ENCODE results near the gene INPP5K. TPM values are rescaled to one million over a fixed set of nuclear protein-coding genes. Genes with fewer than 3 reads are reported as not detected.

Gene INPP5K
- total RNA-seq, 1 donor from 2014 or later, result 19.4 TPM

DNA sequence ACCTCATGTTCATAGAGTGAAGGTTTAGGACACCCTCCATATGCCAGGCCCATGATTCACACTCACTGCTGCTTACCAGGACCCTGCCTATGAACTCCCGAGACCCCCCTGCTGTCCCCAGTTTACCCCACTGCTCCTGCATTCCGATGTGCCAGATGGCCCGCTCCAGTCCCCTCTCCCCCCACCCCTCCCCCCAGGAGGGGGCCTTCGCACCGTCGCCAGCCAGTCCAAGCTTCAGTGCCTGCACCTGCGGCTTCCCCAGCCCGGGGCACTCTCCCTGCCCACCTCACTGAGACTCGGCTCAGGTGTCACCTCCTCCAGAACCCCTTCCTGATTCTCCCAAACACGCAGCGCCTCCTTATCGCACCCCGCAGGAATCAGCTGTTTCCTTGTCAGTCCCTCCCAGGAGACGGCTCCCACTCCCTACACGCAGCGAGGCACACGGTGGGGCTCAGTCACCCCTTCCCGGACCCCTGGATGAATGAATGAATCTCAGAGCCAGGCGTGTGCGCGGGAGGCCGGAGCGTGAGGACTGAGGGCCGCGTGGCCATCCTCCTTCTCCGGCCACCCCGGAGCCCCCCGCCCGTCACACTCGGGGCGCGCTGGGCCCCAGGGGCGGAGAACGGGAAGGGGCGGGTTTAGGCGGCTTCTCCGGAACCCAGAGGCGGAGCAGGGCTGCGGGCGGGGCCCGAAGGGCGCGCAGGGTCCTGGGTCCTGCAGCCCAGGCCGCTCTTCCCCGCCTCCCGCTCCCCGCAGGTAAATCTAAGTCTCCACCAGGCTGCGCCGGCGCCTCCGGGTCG is 25.6 kb downstream of the INPP5K start:
- DNase-seq (ENCODE audit: low read depth, low spot score), result peak; percentile 50
- Mint-ChIP-seq H3K4me3 (peak overlapping the region; percentile 78), H3K4me1 (peaks cover 31% of the 10 kb centered on the region), H3K27me3 (ENCODE audit: low read depth) (peaks cover 9% of the 10 kb centered on the region), H3K9me3 (no peaks in the 10 kb centered on the region), H3K36me3 (ENCODE audit: low read depth) (no peaks in the 10 kb centered on the region), H3K27ac (ENCODE audit: unreplicated experiment) (no peak overlapping the region)
- TF ChIP-seq, protein P1, sequence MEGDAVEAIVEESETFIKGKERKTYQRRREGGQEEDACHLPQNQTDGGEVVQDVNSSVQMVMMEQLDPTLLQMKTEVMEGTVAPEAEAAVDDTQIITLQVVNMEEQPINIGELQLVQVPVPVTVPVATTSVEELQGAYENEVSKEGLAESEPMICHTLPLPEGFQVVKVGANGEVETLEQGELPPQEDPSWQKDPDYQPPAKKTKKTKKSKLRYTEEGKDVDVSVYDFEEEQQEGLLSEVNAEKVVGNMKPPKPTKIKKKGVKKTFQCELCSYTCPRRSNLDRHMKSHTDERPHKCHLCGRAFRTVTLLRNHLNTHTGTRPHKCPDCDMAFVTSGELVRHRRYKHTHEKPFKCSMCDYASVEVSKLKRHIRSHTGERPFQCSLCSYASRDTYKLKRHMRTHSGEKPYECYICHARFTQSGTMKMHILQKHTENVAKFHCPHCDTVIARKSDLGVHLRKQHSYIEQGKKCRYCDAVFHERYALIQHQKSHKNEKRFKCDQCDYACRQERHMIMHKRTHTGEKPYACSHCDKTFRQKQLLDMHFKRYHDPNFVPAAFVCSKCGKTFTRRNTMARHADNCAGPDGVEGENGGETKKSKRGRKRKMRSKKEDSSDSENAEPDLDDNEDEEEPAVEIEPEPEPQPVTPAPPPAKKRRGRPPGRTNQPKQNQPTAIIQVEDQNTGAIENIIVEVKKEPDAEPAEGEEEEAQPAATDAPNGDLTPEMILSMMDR (conservative IDR thresholded peaks at IDR 0.05), result no peak

DNA sequence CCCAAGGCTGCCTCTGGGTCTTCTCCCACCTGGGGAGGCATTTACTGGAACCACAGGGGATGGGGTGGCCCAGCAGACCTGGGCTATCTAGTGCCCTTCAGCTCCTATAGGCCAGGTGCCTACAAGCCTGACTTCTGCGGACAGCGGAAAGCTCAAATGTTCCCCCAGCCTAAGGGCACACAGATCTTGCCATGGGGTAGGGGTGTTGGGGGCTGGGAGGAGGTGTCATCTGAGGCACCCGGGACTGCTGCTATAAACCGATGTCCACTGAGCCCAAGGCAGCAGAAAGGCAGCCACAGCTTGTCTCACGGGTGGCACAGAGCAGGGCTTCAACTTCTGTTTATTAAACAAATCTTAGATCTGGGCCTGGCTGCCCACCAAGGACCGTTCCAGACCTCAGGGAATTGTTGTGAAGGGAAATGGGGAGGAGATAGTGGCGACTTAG is 27.6 kb downstream of the INPP5K start:
- no peaks in the 10 kb centered on the region for H3K9me3 Mint-ChIP-seq
- TF ChIP-seq, protein P1 (conservative IDR thresholded peaks at IDR 0.05), result no peak
- peaks cover 9% of the 10 kb centered on the region for H3K27me3 Mint-ChIP-seq (ENCODE audit: low read depth)
- H3K4me3 Mint-ChIP-seq, result peak overlapping the region; percentile 78
- H3K4me1 Mint-ChIP-seq, result peaks cover 38% of the 10 kb centered on the region
- H3K36me3 Mint-ChIP-seq (ENCODE audit: low read depth), result no peaks in the 10 kb centered on the region
- no peak for DNase-seq (ENCODE audit: low read depth, low spot score)
- peak overlapping the region; percentile 83 for H3K27ac Mint-ChIP-seq (ENCODE audit: unreplicated experiment)

DNA sequence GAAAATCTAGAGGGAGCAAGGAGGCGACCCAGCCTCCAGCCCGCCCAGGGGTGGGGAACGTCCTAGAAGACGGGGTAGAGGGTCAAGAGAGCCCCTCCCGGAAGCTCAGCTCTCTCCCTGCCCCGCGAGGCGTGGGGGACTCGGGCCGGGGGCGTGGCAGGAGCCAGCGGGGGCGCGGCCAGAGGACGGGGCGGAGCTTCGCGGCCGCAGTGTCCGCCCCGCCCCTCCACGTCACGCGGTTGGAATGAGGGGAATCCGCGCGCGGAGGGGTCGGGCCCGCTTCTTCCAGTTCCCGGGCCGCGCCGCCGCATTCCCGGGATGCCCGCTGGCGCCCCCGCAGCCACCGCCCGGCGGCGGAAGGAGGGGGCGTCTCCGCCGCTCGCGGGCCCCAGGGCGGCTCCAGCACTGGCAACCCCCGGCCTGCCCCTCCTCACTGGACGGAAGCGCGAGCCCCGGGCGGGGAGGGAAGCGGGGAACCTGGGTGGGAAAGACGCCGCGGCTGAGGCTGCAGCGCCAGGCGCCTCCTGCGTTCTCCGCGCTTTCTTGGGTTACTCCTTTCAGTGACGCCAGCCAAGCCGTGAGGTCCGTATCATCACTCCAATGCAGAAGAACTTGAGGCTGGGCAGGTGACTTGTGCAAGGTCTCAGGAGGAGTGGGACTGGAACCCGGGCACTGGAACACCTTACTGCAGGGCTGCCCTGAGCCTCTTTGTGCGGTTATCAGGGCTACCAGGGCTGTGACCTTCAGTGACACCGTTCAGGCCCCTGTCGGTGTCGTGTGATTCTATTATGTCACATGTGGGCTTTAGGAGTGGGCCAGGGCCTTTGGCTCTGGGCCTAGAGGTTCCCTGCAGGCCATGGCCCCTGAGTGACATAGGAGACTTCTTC is 28.2 kb downstream of the INPP5K start:
- Mint-ChIP-seq H3K4me3 (peak overlapping the region; percentile 82), H3K9me3 (no peaks in the 10 kb centered on the region), H3K36me3 (ENCODE audit: low read depth) (no peaks in the 10 kb centered on the region), H3K27ac (ENCODE audit: unreplicated experiment) (peak overlapping the region; percentile 62), H3K4me1 (peaks cover 34% of the 10 kb centered on the region), H3K27me3 (ENCODE audit: low read depth) (peaks cover 5% of the 10 kb centered on the region)
- TF ChIP-seq, protein P1 (conservative IDR thresholded peaks at IDR 0.05), result peak; percentile 16
- DNase-seq (ENCODE audit: low read depth, low spot score), result peak; percentile 79

DNA sequence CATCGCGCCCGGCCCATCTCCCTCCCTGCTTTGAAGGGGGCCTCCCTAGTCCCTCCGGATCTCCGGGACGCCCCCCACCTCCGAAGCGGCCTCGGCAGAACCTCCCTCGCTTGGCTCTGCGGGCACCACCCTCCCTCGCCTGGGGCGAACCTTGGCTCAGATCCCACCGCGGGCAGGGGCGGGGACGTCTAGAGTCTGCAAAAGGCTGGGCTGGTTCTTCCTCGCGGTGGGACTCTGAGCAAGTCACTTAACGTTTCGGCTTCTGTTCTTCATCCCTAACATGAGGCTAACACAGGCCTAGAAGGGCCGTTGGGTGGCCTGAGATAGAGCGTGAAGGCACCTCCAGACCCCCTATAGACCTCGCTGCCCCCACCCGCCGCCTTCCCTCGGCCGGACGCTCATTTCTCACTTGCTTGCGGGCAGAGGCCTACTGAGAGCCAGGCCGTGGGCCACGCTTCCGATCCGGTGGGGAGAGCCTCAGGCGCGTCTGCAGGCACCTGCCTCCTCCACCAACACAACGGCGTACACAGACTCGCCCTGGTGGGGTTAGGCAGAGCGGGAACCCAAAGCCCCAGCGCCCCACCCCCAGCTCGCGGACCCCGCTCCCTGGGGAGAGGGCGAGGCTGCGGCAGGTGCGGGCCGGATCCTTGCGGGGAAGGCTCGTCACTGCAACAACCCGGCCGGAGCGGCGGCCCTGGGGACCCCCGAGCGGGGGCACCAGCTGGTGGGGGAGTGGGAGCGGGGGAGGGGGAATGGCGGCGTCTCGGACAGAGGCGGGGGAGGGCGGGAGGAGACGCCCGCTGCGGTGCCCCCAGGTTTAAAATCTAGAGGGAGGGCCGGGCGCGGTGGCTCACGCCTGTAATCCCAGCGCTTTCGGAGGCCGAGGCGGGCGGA is 29.4 kb downstream of the INPP5K start:
- Mint-ChIP-seq H3K9me3 (no peaks in the 10 kb centered on the region), H3K27me3 (ENCODE audit: low read depth) (peaks cover 2% of the 10 kb centered on the region), H3K27ac (ENCODE audit: unreplicated experiment) (no peak overlapping the region), H3K4me1 (peaks cover 28% of the 10 kb centered on the region), H3K4me3 (peak overlapping the region; percentile 82), H3K36me3 (ENCODE audit: low read depth) (no peaks in the 10 kb centered on the region)
- TF ChIP-seq, protein P1 (conservative IDR thresholded peaks at IDR 0.05), result no peak
- DNase-seq (ENCODE audit: low read depth, low spot score), result no peak

Measured in neural crest cell (in vitro differentiated cells).